ENCODE measurements around the gene RCC1.

- TF ChIP-seq, protein P1, sequence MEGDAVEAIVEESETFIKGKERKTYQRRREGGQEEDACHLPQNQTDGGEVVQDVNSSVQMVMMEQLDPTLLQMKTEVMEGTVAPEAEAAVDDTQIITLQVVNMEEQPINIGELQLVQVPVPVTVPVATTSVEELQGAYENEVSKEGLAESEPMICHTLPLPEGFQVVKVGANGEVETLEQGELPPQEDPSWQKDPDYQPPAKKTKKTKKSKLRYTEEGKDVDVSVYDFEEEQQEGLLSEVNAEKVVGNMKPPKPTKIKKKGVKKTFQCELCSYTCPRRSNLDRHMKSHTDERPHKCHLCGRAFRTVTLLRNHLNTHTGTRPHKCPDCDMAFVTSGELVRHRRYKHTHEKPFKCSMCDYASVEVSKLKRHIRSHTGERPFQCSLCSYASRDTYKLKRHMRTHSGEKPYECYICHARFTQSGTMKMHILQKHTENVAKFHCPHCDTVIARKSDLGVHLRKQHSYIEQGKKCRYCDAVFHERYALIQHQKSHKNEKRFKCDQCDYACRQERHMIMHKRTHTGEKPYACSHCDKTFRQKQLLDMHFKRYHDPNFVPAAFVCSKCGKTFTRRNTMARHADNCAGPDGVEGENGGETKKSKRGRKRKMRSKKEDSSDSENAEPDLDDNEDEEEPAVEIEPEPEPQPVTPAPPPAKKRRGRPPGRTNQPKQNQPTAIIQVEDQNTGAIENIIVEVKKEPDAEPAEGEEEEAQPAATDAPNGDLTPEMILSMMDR (IDR thresholded peaks at IDR 0.05; ENCODE audit: low read length): no peak
- no peak for TF ChIP-seq EZH2 (optimal IDR thresholded peaks at IDR 0.05; ENCODE audit: low read depth, low read length)
Observed at GRCh38 chr1:28507646-28508434, 2.0 kb downstream of the RCC1 start.

Measured in MM.1S (cell line).